ENCODE measurements around the gene TMEM132D.

TMEM132D gene

GRCh38 chr12:129530517-129530916, 373.3 kb downstream of the TMEM132D start:
- no peak for DNase-seq

- DNase-seq: no peak
Measured at GRCh38 chr12:129527506-129527905, 376.3 kb downstream of the TMEM132D start.

GRCh38 chr12:129523621-129524020, 380.2 kb downstream of the TMEM132D start:
- DNase-seq: no peak

GRCh38 chr12:129520739-129521138, 383.1 kb downstream of the TMEM132D start:
- no peak for DNase-seq

- no peak for DNase-seq
Measured at GRCh38 chr12:129503802-129504201, 400.0 kb downstream of the TMEM132D start.

GRCh38 chr12:129496226-129496625, 407.6 kb downstream of the TMEM132D start:
- DNase-seq: no peak

GRCh38 chr12:129494766-129495165, 409.1 kb downstream of the TMEM132D start:
- peak; percentile 40 for DNase-seq

GRCh38 chr12:129494260-129494659, 409.6 kb downstream of the TMEM132D start:
- no peak for DNase-seq

- no peak for DNase-seq
Measured at GRCh38 chr12:129489100-129489676, 414.6 kb downstream of the TMEM132D start.

- DNase-seq: peak; percentile 50
Measured at GRCh38 chr12:129486931-129487330, 416.9 kb downstream of the TMEM132D start.

- no peak for DNase-seq
Measured at GRCh38 chr12:129483111-129483893, 420.5 kb downstream of the TMEM132D start.

- no peak for DNase-seq
Measured at GRCh38 chr12:129481921-129482320, 421.9 kb downstream of the TMEM132D start.

GRCh38 chr12:129470196-129470595, 433.6 kb downstream of the TMEM132D start:
- DNase-seq: no peak

- no peak for DNase-seq
Measured at GRCh38 chr12:129467726-129468125, 436.1 kb downstream of the TMEM132D start.

GRCh38 chr12:129467289-129467688, 436.5 kb downstream of the TMEM132D start:
- no peak for DNase-seq

- DNase-seq: no peak
Measured at GRCh38 chr12:129466499-129466898, 437.3 kb downstream of the TMEM132D start.

GRCh38 chr12:129459886-129460285, 443.9 kb downstream of the TMEM132D start:
- no peak for DNase-seq

GRCh38 chr12:129446696-129447095, 457.1 kb downstream of the TMEM132D start:
- DNase-seq: no peak

GRCh38 chr12:129440278-129440677, 463.5 kb downstream of the TMEM132D start:
- DNase-seq: no peak

- DNase-seq: no peak
Measured at GRCh38 chr12:129434790-129435189, 469.0 kb downstream of the TMEM132D start.

GRCh38 chr12:129428240-129428936, 475.4 kb downstream of the TMEM132D start:
- DNase-seq: no peak

- no peak for DNase-seq
Measured at GRCh38 chr12:129423041-129423580, 480.7 kb downstream of the TMEM132D start.

- no peak for DNase-seq
Measured at GRCh38 chr12:129413295-129413694, 490.5 kb downstream of the TMEM132D start.

GRCh38 chr12:129409281-129409680, 494.5 kb downstream of the TMEM132D start:
- no peak for DNase-seq
